D721Med (cell line): ENCODE data around the gene FAM186B.
"Not testable (repeated sequence)": the region's sequence is repeated elsewhere in the genome, so short reads cannot be mapped to it uniquely, and the experiment has no call there.

Source experiments
- DNase-seq: peaks from one replicate; pipeline ENCODE4 v3.0.0; 2011; ENCODE audit warnings: low spot score; ENCODE audit not compliant: insufficient read length
- FAIRE-seq: peaks from 2 replicates; lab custom pipeline; 2011; peaks lifted over from hg19 to GRCh38; lab: Jason Lieb, UNC
- TF ChIP-seq, protein P1 (sequence below): IDR thresholded peaks from 2 replicates; pipeline ENCODE4 v1.5.1; 2012; ENCODE audit warnings: mild to moderate bottlenecking, control low read depth; ENCODE audit not compliant: insufficient read depth; ENCODE audit errors: missing control alignments

The FAM186B gene

DNA sequence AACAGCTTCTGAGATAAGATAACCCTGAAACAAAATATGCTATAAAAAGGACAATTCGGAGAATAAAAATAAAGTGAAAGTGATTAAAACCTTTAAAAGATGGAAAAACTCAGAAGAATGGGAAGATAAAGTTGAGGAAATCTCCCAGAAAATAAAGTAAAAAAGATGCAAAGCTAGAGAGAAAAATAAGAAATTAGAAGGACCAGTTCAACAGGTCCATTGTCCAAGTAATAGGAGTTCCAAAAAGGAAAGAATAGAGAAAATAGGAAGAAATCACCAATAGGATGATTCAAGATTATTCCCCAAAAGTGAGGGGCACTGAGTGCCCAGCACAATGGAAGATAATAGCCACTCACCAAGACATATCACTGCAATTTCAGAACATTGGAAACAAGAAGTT lies 13.1 kb upstream of the FAM186B start:
- no peak for DNase-seq
- TF ChIP-seq, protein P1, sequence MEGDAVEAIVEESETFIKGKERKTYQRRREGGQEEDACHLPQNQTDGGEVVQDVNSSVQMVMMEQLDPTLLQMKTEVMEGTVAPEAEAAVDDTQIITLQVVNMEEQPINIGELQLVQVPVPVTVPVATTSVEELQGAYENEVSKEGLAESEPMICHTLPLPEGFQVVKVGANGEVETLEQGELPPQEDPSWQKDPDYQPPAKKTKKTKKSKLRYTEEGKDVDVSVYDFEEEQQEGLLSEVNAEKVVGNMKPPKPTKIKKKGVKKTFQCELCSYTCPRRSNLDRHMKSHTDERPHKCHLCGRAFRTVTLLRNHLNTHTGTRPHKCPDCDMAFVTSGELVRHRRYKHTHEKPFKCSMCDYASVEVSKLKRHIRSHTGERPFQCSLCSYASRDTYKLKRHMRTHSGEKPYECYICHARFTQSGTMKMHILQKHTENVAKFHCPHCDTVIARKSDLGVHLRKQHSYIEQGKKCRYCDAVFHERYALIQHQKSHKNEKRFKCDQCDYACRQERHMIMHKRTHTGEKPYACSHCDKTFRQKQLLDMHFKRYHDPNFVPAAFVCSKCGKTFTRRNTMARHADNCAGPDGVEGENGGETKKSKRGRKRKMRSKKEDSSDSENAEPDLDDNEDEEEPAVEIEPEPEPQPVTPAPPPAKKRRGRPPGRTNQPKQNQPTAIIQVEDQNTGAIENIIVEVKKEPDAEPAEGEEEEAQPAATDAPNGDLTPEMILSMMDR: no peak

GRCh38 chr12:49616533-49617219 lies 11.2 kb upstream of the FAM186B start:
- TF ChIP-seq, protein P1: no peak
- FAIRE-seq: no peak
- no peak for DNase-seq

More for the DNA sequence above, 13.1 kb upstream of the FAM186B start:
- no peak for FAIRE-seq

GRCh38 chr12:49615725-49616124 lies 10.3 kb upstream of the FAM186B start:
- no peak for FAIRE-seq
- TF ChIP-seq, protein P1: no peak
- DNase-seq: no peak

GRCh38 chr12:49612210-49612609 lies 6.8 kb upstream of the FAM186B start:
- DNase-seq (no peak), FAIRE-seq (no peak)

DNA sequence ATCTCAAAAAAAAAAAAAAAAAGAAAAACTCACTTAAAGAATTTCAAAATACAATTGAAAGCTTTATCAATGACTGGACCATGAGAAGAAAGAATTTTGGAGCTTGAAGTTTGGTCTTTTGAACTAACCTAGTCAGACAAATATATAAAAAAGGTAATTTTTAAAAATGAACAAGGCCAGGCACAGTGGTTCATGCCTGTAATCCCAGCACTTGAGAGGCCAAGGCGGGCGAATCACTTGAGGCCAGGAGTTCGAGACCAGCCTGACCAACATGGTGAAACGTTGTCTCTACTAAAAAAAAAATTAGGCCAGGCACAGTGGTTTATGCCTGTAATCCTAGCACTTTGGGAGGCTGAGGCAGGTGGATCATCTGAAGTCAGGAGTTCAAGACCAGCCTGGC lies 5.3 kb upstream of the FAM186B start:
- FAIRE-seq, DNase-seq: not testable (repeated sequence)

More at GRCh38 chr12:49612210-49612609, 6.8 kb upstream of the FAM186B start:
- TF ChIP-seq, protein P1: no peak

- TF ChIP-seq, protein P1: no peak
- DNase-seq (no peak), FAIRE-seq (no peak)
Measured at GRCh38 chr12:49609875-49610154, 4.4 kb upstream of the FAM186B start.

- TF ChIP-seq, protein P1: no peak
- DNase-seq: no peak
- FAIRE-seq: no peak
Measured at GRCh38 chr12:49609059-49609874, 3.8 kb upstream of the FAM186B start.
